ENCODE data around the gene C13orf46.

Gene C13orf46

DNA sequence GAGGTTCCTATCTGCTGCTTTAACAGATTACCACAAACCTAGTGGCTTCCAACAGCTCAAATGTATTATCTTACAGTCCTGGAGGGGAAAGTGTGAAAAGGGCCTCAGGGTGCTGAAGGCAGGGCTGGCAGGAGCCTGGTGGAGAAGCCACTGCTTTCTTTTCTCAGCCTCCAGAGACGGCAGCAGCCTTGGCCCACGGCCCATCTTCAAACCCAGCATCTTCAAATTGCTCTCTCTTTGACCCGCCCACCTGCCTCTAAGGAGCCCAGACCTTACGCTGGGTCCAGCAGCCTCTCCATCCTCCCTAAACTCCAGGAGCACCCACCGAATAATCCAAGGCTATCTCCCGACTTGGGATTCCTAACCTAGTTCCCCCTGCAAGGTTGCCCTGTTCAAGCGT, 35.6 kb downstream of the C13orf46 start:
- no peak for DNase-seq (ENCODE audit: low spot score)

DNA sequence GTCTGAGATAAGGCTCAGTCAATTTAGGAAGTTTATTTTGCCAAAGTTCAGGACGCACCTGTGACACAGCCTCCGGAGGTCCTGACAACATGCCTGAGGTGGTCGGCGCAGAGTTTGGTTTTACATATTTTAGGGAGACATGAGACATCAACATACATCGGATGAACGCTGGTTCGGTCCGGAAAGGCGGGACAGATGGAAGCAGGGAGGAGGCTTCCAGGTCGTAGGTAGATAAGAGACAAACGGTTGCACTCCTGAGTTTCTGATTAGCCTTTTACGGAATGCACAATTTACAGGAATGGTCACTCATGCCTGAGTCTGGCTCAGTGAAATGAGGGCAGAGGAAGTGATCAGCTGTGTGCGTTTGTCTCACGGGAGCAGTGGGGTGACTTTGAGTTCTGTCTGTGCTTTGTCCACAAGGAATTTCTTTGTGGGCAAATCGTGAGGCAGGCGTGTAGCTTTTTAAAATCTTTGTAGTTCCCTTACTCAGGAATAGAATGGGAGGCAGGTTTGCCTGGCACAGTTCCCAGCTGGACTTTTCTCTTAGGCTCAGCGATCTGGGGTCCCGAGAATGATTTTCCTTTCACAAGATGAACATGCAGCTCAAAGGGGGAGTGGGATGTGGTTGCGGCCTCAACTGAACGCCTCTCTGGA, 36.2 kb downstream of the C13orf46 start:
- DNase-seq (ENCODE audit: low spot score), result no peak

DNA sequence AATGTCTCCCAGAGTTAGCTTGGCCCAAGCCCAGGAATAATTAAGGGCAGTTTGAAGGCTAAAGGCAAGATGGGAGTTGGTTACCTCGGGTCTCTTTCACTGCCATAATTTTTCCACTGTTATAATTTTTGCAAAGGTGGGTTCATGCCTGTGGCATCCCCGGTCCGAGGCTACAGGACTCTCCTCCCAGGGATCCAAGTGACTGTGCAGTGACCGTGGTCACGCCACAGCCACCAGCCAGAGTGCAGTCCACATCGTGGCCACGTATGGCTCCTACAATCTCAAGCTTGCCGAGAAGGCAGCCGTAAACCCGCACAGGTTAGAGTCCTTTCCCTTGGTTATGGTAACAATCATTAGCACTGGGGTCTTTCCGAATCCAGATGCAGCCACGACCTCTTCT, 36.8 kb downstream of the C13orf46 start:
- no peak for DNase-seq (ENCODE audit: low spot score)

DNA sequence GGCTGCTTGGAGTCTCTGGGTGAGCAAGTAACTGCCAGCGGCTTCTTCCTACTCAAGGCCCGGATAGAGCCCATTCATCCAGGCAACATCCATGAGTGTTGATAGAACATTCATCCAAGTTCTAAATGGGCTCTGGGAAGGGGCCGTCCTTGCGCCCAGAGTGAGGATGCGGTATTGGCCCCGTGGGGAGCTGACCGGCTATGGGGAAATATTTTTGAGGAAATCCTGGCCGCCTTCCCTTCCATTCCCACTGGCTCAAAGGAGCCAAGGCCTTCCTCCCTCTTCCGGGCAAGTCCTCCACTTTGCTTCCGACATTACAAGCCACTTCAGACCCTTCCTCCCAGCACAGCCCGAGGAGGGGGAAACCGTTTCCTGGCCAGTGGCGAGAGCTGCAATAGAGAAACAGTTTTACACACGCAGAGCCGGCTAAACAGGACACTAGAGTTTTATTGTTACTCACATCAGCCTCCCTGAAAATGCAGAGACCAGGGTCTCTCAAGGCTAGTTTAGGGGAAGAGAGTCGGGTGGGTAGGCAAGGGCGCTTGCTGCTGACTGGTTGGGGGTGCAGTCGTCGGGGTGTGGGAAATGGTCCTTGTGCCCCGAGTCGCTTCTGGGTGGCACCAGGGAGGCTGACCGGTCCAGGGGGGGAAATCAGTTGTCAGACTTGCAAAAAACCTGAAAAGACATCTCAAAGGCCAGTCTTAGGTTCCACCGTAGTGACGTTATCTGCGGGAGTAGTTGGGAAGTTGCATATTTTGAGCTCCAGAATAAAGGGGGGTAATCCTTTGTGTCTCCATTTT, 37.5 kb downstream of the C13orf46 start:
- no peak for DNase-seq (ENCODE audit: low spot score)

GRCh38 chr13:113935001-113935844, 38.7 kb downstream of the C13orf46 start:
- no peak for DNase-seq (ENCODE audit: low spot score)

DNA sequence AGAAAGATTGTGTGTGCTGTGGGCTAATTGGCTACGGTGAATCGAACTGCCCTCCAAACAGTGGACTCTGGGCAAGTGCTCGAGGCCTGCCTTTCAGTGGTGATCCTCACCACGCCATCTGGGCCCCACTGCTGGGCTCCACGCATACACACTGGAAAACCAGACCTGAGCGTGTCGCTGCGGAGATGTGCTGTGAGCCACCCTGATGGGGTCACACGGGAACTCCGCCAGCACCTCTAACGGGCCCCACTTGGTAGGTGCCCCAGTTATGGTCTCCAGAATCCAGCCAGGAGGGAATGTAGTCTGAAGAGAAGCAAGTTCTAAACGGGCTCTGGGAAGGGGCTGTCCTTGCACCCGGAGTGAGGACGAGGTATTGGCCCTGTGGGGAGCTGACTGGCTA, 39.3 kb downstream of the C13orf46 start:
- no peak for DNase-seq (ENCODE audit: low spot score)

DNA sequence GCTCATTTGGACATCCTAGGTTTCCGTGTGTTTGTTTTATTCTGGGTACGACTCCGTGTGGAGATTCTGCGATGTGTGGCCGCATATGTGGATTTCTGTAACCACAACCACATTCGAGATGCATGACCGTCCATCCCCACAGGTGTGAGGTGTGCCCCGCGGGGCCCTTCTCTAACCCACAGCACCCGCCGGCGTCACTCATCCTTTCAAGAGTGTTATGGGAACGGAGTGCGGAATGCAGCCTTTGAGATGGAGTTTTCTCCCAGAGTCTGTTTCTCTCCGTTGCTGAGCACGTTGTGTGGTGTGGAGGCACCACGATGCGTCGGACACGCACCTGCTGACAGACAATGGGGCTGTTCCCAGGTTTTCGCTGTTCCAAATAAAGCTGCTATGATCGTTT, 40.0 kb downstream of the C13orf46 start:
- DNase-seq (ENCODE audit: low spot score), result no peak

DNA sequence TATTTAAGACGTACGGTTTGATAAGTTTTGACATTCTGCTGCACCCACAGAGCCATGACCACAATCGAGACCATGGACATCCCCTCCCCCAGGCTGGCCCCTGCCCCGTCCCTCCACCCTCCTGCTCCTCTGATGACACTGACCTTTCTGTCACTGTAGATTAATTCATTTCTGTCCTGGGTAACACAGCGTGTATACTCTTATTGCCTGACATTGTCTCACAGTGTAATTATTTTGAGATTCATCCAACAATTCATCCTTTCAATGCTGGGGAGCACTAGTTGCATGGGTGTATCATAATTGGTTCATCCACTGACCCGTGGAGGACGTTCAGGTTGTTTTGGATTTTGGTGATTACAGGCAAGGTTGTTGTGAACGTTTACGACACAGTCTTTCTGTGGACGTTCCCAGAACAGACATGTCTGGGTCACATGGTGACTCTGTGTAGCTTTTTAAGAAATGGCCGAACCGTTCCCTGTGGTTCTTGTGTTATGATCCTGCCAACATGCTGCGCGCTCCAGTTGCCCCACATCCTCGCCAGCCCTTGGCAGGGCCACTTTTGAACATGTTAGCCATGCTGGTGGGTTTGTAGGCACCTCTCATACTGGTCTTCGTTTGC, 41.9 kb downstream of the C13orf46 start:
- DNase-seq (ENCODE audit: low spot score), result no peak

DNA sequence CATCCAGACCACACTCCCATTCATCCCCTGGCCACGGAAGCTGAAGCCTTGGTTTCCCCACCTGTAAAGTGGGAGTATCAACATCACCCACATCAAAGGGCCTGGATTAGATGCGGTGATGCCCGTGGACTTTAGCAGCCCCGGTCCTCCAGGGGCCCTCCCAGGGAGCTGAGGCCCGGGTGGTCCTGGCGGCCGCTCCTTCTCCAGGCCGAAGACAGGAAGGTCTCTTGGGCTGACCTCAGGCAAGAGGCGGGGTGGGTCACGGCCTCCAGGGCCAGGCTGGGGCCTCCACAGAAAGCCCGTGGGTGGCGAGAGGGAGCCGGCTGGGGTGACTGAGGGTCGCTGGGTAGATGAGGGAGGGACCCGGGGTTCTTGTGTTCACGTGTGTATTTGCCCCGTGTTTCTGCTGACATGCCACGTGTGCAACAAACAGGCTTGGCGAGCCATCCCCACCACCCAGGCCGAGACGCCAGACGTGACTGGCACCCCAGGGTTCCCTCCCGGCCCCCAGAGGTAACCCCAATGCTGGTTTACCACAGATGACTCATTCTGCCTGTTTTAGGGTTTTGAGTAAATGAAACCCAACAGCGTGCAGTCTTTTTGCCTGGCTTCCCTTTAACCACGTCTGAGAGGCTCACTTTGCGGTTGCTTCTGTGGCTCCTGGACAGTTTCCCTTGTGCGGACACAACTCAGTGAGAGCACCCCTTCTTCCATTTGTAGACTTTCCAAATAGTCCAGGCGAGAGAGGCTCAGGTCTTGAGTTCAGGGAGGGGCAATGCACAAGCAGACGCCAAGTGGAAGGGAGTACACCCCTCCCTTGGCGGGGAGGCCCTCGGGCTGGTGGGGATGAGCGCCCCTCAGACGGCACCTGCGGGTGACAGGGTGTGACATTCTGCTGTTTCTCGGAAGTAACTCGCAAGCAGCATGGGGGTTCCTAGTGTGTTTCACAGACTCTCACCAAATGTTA, 42.9 kb downstream of the C13orf46 start:
- no peak for DNase-seq (ENCODE audit: low spot score)

- no peak for DNase-seq (ENCODE audit: low spot score)
Observed at GRCh38 chr13:113929628-113930615, 44.0 kb downstream of the C13orf46 start.

- DNase-seq (ENCODE audit: low spot score), result peak; percentile 89
Observed at GRCh38 chr13:113928685-113929627, 44.9 kb downstream of the C13orf46 start.

GRCh38 chr13:113927661-113928581, 46.0 kb downstream of the C13orf46 start:
- peak; percentile 94 for DNase-seq (ENCODE audit: low spot score)

- DNase-seq (ENCODE audit: low spot score), result no peak
Observed at GRCh38 chr13:113926951-113927660, 46.8 kb downstream of the C13orf46 start.

DNA sequence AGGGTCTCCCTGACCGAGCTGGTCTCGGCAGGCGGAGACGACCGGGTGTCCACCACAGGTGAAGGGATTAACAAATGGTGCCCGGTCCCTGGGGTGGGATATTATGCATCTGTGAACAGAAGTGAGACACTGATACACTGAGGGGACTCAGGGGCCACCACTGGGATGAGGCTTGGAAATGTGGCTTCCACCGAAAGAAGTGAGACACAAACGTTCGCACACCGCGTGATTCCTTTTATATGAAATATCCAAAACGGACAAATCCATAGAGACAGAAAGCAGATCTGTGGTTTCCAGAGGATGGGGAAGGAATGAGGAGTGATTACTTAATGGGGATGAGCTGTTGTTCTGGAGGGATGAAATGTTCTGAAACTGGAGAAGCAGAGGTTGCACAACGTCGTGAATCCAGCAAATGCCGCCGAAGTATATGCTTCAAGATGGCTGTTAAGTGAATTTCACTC, 47.5 kb downstream of the C13orf46 start:
- no peak for DNase-seq (ENCODE audit: low spot score)

DNA sequence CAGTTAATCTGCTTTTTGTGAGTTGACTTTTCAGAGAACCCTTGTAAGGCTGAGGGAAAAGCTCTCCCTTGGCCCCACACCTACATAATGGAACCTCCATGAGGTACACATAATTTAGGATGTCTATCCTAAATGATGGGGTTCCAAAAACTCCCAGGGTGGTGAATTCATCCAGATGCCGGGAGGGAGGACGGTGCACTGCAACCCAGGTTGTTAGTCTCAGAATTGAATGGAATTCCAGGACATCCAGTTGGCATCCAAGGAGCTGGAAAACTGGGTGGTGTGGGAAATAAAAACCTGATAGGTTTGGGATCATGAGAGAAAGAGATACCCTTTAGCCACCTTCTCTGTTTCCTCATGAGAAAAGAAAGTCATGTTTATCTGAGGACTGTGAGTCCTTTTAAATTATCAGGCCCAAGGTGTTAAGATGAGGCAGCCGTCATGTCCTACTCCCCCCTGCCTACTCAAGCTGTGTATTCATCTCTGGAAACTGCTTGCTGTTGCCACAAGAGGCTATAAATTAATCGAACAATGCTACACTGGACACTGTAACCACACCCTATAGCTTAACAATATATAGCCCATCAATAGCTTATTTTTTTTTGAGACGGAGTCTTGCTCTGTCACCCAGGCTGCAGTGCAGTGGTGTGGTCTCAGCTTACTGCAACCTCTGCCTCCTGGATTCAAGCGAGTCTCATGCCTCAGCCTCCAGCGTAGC, 49.5 kb downstream of the C13orf46 start:
- no peak for DNase-seq (ENCODE audit: low spot score)

- no peak for DNase-seq (ENCODE audit: low spot score)
Observed at GRCh38 chr13:113923376-113924063, 50.4 kb downstream of the C13orf46 start.
